Mucosa of descending colon (tissue), 3 donors: Measurements from ENCODE around the gene RTEL1. TPM values are rescaled to one million over a fixed set of nuclear protein-coding genes. Genes with fewer than 3 reads are reported as not detected.

Source experiments
- ATAC-seq: fragments of 200-7000 bp; cut with Tn5 transposase; one replicate; pipeline ENCODE4 v1.9.1; 2020; ENCODE audit warnings: mild to moderate bottlenecking, moderate library complexity
- DNase-seq, 3 donors: peaks; one replicate each; pipeline ENCODE4 v3.0.0-alpha.2; 2020
- H3K36me3 ChIP-seq: fragments of 200-600 bp; one replicate; pipeline ENCODE4 v1.8.0; 2021; ENCODE audit warnings: low read depth, mild to moderate bottlenecking
- H3K4me1 ChIP-seq: fragments of 200-600 bp; one replicate; pipeline ENCODE4 v1.8.0; 2021; ENCODE audit warnings: low read depth, mild to moderate bottlenecking
- H3K4me3 ChIP-seq: fragments of 200-600 bp; one replicate; pipeline ENCODE4 v1.8.0; 2021; ENCODE audit warnings: mild to moderate bottlenecking
- H3K9me3 ChIP-seq: fragments of 200-600 bp; one replicate; pipeline ENCODE4 v1.8.0; 2021; ENCODE audit warnings: mild to moderate bottlenecking
- intact Hi-C, 2 donors: fragments of 100-400 bp; cut with DNase I in 1 of 2; cut with micrococcal nuclease in 1 of 2; formaldehyde crosslinking; loops; one replicate each; pipeline versions ENCODE4 v1.11.0 to v1.11.1; 2022; cut with DNase I, micrococcal nuclease
- total RNA-seq, 3 donors: library from RNA; stranded (reverse); fragmentation: NEBNext Ultra II Directional in 2 of 3; extraction: Animal tissue kit (Norgen Biotek cat#: 25700) in 2 of 3; gene quantifications; one replicate each; pipeline versions ENCODE4 v1.2.1 to v1.2.4, GENCODE V29; 2021 to 2023
- TF ChIP-seq, protein P1 (sequence below): fragments of 200-600 bp; IDR thresholded peaks from one replicate; pipeline ENCODE4 v1.8.0; 2022; ENCODE audit warnings: antibody characterized with exemption, mild to moderate bottlenecking
- donor health status: DM: no; HTN: no; CAD: no; lungs with moderate emphysema.
- donor health status: DM: no; HTN: no; CAD: no.
- donor health status: DM: no; HTN: yes; CAD: no.

The RTEL1 gene
- total RNA-seq, 3 donors from 2014 or later: 23.5 to 42.8 (median 34.2) TPM

DNA sequence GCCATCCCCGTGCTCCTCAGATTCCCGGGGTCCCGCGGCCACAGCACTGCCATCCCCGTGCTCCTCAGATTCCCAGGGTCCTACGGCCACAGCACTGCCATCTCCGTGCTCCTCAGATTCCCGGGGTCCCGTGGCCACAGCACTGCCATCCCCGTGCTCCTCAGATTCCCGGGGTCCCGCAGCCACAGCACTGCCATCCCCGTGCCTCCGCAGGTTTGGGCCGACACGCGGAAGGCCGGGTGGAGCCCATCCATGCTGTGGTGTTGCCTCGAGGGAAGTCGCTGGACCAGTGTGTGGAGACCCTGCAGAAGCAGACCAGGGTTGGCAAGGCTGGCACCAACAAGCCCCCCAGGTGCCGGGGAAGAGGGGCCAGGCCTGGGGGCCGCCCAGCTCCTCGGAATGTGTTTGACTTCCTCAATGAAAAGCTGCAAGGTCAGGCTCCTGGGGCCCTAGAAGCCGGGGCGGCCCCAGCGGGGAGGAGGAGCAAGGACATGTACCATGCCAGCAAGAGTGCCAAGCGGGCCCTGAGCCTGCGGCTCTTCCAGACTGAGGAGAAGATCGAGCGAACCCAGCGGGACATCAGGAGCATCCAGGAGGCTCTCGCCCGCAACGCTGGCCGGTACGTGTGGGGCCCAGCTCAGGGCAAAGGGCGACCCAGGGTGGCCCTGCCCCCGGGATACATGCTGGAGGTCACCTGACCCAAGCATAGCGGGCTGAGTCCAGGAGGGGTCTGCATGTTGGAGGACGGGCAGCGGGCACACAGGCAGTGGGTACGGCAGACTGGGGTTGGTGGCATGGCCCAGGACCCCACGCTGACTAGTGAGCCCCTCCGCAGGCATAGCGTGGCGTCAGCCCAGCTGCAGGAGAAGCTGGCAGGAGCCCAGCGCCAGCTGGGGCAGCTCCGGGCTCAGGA, 77.1 kb downstream of the RTEL1 start:
- TF ChIP-seq, protein P1, sequence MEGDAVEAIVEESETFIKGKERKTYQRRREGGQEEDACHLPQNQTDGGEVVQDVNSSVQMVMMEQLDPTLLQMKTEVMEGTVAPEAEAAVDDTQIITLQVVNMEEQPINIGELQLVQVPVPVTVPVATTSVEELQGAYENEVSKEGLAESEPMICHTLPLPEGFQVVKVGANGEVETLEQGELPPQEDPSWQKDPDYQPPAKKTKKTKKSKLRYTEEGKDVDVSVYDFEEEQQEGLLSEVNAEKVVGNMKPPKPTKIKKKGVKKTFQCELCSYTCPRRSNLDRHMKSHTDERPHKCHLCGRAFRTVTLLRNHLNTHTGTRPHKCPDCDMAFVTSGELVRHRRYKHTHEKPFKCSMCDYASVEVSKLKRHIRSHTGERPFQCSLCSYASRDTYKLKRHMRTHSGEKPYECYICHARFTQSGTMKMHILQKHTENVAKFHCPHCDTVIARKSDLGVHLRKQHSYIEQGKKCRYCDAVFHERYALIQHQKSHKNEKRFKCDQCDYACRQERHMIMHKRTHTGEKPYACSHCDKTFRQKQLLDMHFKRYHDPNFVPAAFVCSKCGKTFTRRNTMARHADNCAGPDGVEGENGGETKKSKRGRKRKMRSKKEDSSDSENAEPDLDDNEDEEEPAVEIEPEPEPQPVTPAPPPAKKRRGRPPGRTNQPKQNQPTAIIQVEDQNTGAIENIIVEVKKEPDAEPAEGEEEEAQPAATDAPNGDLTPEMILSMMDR: no peak
- Histone ChIP-seq H3K4me3 (no peak overlapping the region), H3K9me3 (no peaks in the 10 kb centered on the region), H3K4me1 (peaks cover 36% of the 10 kb centered on the region), H3K36me3 (no peaks in the 10 kb centered on the region)
- peak in 1 of 3 donors; percentile 61 for DNase-seq
- ATAC-seq: no peak
- intact Hi-C loops: no loop called here

DNA sequence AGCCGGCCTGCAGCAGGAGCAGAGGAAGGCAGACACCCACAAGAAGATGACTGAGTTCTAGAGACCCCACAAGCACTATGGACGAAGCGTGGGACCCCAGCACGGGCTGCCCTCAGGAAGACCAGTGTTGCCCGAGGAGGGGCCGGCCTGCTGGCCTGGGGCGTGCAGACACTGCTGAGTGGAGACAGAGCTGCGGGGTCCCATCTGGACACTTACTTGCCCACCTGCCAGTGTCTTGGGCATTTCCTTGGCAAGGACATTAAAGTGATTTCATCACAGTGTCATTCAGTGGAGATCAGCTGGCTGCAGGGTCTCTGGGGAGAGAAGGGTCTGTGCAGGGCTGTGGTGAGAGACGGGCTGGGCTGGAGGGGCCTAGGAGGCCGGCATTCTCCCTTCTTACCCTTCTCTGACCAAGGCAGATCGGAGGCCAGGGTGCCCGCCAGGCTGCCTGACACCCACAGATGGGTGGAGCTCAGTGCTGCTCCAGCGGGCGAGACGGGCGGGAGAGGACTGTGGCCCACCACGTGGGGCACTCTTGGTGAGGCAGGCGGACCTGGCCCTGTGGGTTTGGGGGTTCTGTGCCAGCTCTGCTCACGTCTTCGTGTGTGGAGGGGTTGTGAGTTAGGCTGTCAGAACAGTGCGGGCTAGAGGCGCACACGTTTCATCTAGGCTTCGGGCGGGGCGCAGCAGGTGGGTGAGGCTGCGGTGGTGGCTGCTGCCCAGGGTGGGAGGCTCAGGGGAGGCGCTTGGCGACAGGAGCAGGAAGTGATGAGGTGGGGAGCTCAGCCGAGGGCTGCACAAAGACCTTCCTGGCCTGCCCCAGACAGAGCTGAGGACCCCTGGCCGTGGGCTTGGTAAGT, 78.0 kb downstream of the RTEL1 start, which contains the start of gene LIME1:
LIME1 (plus strand) TSS at position 806 of the 860 bp plus-strand sequence. CDS start 886 bp downstream, outside the sequence.
- H3K36me3 ChIP-seq: no peaks in the 10 kb centered on the region
- peak; percentile 77 to 89 (median 86) for DNase-seq
- peak; percentile 47 for ATAC-seq
- intact Hi-C loops: no loop called here
- TF ChIP-seq, protein P1: no peak
- no peak within 1 kb of the TSS for H3K4me3 ChIP-seq
- no peaks in the 10 kb centered on the region for H3K9me3 ChIP-seq
- H3K4me1 ChIP-seq: peaks cover 40% of the 10 kb centered on the region

DNA sequence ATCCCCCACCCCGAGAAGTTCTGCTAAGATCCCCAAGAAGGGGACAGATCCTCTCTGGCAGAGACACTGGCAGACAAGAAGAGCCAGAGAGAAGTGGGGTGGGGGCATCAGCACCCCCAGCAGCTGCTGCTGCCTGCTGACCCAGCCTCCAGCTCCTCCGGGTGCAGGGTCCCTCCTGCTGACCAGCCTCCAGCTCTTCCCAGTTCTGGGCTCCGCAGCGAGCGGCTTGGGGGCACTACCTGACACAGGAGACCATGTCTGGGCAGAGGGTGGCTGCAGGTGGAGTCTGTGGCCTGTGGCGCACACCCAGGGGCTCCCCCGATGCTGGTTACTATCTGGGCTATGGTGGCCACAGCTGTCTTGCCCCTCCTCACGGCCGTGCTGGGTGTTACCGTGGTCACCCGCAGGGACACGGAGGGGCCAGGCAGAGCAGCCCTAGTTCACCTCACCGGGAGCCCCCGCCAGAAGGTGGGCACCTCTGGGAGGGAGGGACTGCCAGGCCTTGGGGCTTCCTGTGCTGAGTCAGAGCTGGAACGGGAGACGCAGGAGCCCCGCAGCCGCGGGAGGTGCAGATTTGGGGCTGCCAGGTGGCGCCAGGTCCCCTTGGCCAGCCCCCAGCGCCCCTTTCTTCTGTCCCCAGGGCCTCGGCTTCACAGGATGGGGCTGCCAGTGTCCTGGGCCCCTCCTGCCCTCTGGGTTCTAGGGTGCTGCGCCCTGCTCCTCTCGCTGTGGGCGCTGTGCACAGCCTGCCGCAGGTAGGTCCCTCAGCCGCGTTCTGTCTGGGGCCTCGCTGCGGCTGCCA, 79.0 kb downstream of the RTEL1 start:
- TF ChIP-seq, protein P1: no peak
- Histone ChIP-seq H3K4me3 (no peak overlapping the region), H3K36me3 (no peaks in the 10 kb centered on the region), H3K4me1 (peaks cover 43% of the 10 kb centered on the region), H3K9me3 (no peaks in the 10 kb centered on the region)
- DNase-seq (peak; percentile 38 to 80 (median 67)), ATAC-seq (peak; percentile 13)
- intact Hi-C loops: no loop called here

DNA sequence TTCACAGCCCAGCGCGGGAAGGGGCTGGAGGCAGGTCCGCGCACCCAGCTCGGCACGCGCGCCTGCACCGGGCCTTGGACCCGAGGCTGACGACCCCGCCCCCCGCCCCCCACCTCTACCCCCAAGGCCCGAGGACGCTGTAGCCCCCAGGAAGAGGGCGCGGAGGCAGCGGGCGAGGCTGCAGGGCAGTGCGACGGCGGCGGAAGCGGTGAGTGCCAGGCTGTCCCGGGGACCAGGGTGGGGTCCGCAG, 79.5 kb downstream of the RTEL1 start:
- H3K4me1 ChIP-seq: peaks cover 43% of the 10 kb centered on the region
- intact Hi-C loops: no loop called here
- ATAC-seq (peak; percentile 1), DNase-seq (no peak)
- TF ChIP-seq, protein P1: no peak
- no peaks in the 10 kb centered on the region for H3K36me3 ChIP-seq
- no peaks in the 10 kb centered on the region for H3K9me3 ChIP-seq
- no peak overlapping the region for H3K4me3 ChIP-seq
